H9 (cell line): Measurements from ENCODE around the gene SPESP1. TPM values are rescaled to one million over a fixed set of nuclear protein-coding genes. Genes with fewer than 3 reads are reported as not detected.

Source experiments
- DNase-seq: peaks from one replicate; pipeline ENCODE4 v3.0.0-alpha.2; 2017
- H2AFZ ChIP-seq: one replicate; pipeline ENCODE4 v1.6.1; 2013; ENCODE audit warnings: mild to moderate bottlenecking, low read length, control low read depth, moderate library complexity
- H2AK5ac ChIP-seq: 2 replicates; pipeline ENCODE4 v1.6.1; 2013; ENCODE audit warnings: low read length, control low read depth, mixed read lengths; ENCODE audit not compliant: insufficient read length
- H2BK120ac ChIP-seq: one replicate; pipeline ENCODE4 v1.6.1; 2013; ENCODE audit warnings: low read depth, mild to moderate bottlenecking, low read length, control low read depth, inconsistent platforms; ENCODE audit not compliant: poor library complexity, severe bottlenecking
- H2BK12ac ChIP-seq: 2 replicates; pipeline ENCODE4 v1.6.1; 2013; ENCODE audit warnings: low read length, control low read depth, mixed read lengths, low read depth; ENCODE audit not compliant: insufficient read length
- H2BK15ac ChIP-seq: 2 replicates; pipeline ENCODE4 v1.6.1; 2013; ENCODE audit warnings: low read depth, low read length, control low read depth
- H2BK20ac ChIP-seq: one replicate; pipeline ENCODE4 v1.6.1; 2013; ENCODE audit warnings: low read depth, mild to moderate bottlenecking, low read length, control low read depth, inconsistent platforms; ENCODE audit not compliant: poor library complexity, severe bottlenecking
- H2BK5ac ChIP-seq: 2 replicates; pipeline ENCODE4 v1.6.1; 2013; ENCODE audit warnings: low read length, control low read depth, mixed read lengths; ENCODE audit not compliant: insufficient read length
- H3K14ac ChIP-seq: 2 replicates; pipeline ENCODE4 v1.6.1; 2013; ENCODE audit warnings: low read length, control low read depth; ENCODE audit not compliant: insufficient read depth
- H3K18ac ChIP-seq: 2 replicates; pipeline ENCODE4 v1.6.1; 2013; ENCODE audit warnings: low read depth, mild to moderate bottlenecking, mixed read lengths, low read length, control low read depth; ENCODE audit not compliant: insufficient read length
- H3K23ac ChIP-seq: 2 replicates; pipeline ENCODE4 v1.6.1; 2013; ENCODE audit warnings: low read length, control low read depth, mixed read lengths, low read depth; ENCODE audit not compliant: insufficient read length
- H3K23me2 ChIP-seq: 2 replicates; pipeline ENCODE4 v1.6.1; 2013; ENCODE audit warnings: low read depth, mild to moderate bottlenecking, mixed read lengths, low read length, control low read depth; ENCODE audit not compliant: insufficient read length, poor library complexity, severe bottlenecking
- H3K27ac ChIP-seq: 2 replicates; pipeline ENCODE4 v1.5.1; 2013; ENCODE audit warnings: low read length, control low read depth, mixed read lengths, low read depth; ENCODE audit not compliant: insufficient read length
- H3K27me3 ChIP-seq: 2 replicates; pipeline ENCODE4 v1.6.1; 2013; ENCODE audit warnings: low read length, control low read depth, inconsistent platforms; ENCODE audit not compliant: insufficient read depth
- H3K4ac ChIP-seq: 2 replicates; pipeline ENCODE4 v1.6.1; 2013; ENCODE audit warnings: low read depth, mild to moderate bottlenecking, control low read depth, inconsistent platforms, low read length, moderate library complexity
- H3K4me1 ChIP-seq: 2 replicates; pipeline ENCODE4 v1.6.1; 2013; ENCODE audit warnings: low read length, control low read depth, inconsistent platforms; ENCODE audit not compliant: insufficient read depth
- H3K4me2 ChIP-seq: 2 replicates; pipeline ENCODE4 v1.6.1; 2013; ENCODE audit warnings: low read length, control low read depth, mixed read lengths; ENCODE audit not compliant: insufficient read length, insufficient read depth
- H3K56ac ChIP-seq: 2 replicates; pipeline ENCODE4 v1.6.1; 2013; ENCODE audit warnings: low read depth, mild to moderate bottlenecking, mixed read lengths, low read length, control low read depth; ENCODE audit not compliant: insufficient read length
- H3K79me1 ChIP-seq: 2 replicates; pipeline ENCODE4 v1.6.1; 2013; ENCODE audit warnings: low read depth, mild to moderate bottlenecking, moderate library complexity, low read length, control low read depth, inconsistent platforms; ENCODE audit not compliant: insufficient read depth, poor library complexity, severe bottlenecking
- H3K79me2 ChIP-seq: 2 replicates; pipeline ENCODE4 v1.6.1; 2013; ENCODE audit warnings: low read length, control low read depth, inconsistent platforms; ENCODE audit not compliant: insufficient read depth
- H3K9ac ChIP-seq: 2 replicates; pipeline ENCODE4 v1.6.1; 2013; ENCODE audit warnings: low read length, control low read depth, mixed read lengths; ENCODE audit not compliant: insufficient read length; ENCODE audit errors: extremely low read depth
- H3K9me3 ChIP-seq: one replicate; pipeline ENCODE4 v1.6.1; 2013; ENCODE audit warnings: low read depth, low read length, inconsistent platforms; ENCODE audit not compliant: control insufficient read depth
- H3T11ph ChIP-seq: one replicate; pipeline ENCODE4 v1.6.1; 2013; ENCODE audit warnings: mild to moderate bottlenecking, low read length, control low read depth, inconsistent platforms
- H4K20me1 ChIP-seq: one replicate; pipeline ENCODE4 v1.6.1; 2013; ENCODE audit not compliant: control insufficient read depth, insufficient read length, insufficient read depth
- H4K5ac ChIP-seq: 2 replicates; pipeline ENCODE4 v1.6.1; 2013; ENCODE audit warnings: low read depth, mild to moderate bottlenecking, mixed read lengths, low read length, control low read depth; ENCODE audit not compliant: insufficient read length
- H4K8ac ChIP-seq: replicated peaks from 2 replicates; pipeline ENCODE4 v1.6.1; 2013; ENCODE audit warnings: low read length, control low read depth, mixed read lengths, low read depth; ENCODE audit not compliant: insufficient read length
- H4K91ac ChIP-seq: 2 replicates; pipeline ENCODE4 v1.6.1; 2013; ENCODE audit warnings: low read depth, mild to moderate bottlenecking, moderate library complexity, mixed read lengths, low read length, control low read depth; ENCODE audit not compliant: insufficient read length
- H3K27ac Mint-ChIP-seq, 3 experiments: 2 replicates in 2 of 3; 3 replicates in 1 of 3; pipeline ENCODE4 v1.8.0; 2020 to 2021; ENCODE audit warnings: mixed read lengths in 3 of 3, mild to moderate bottlenecking in 1 of 3, moderate library complexity in 1 of 3
- H3K27me3 Mint-ChIP-seq: 2 replicates; pipeline ENCODE4 v1.8.0; 2021; ENCODE audit warnings: low read depth, mild to moderate bottlenecking, moderate library complexity, mixed read lengths
- H3K36me3 Mint-ChIP-seq, 3 experiments: 2 replicates in 2 of 3; 3 replicates in 1 of 3; pipeline ENCODE4 v1.8.0; 2020 to 2021; ENCODE audit warnings: low read depth in 3 of 3, mixed read lengths in 3 of 3; ENCODE audit not compliant: insufficient read depth in 1 of 3
- H3K4me1 Mint-ChIP-seq, 2 experiments: 2 replicates each; pipeline ENCODE4 v1.8.0; 2020; ENCODE audit warnings: mixed read lengths in 2 of 2
- H3K4me3 Mint-ChIP-seq, 2 experiments: 2 replicates in 1 of 2; 3 replicates in 1 of 2; pipeline ENCODE4 v1.8.0; 2020 to 2021; ENCODE audit warnings: mild to moderate bottlenecking in 2 of 2, mixed read lengths in 2 of 2, moderate library complexity in 1 of 2
- H3K9me3 Mint-ChIP-seq, 2 experiments: 2 replicates in 1 of 2; 3 replicates in 1 of 2; pipeline ENCODE4 v1.8.0; 2020; ENCODE audit warnings: mild to moderate bottlenecking in 2 of 2, mixed read lengths in 2 of 2, moderate library complexity in 1 of 2
- WGBS: extraction: QIAGEN DNeasy Blood & Tissue Kit; methylation state at CpG from one replicate; pipeline ENCODE4 v1.1.7; 2013; ENCODE audit warnings: missing lambda C conversion rate, low lambda C conversion rate, mixed read lengths; ENCODE audit not compliant: insufficient read length; ENCODE audit errors: extremely low coverage; 5-methylcytosine and 5-hydroxymethylcytosine counted together
- total RNA-seq: library from RNA; stranded (reverse); gene quantifications from 2 replicates; pipeline ENCODE4 v1.2.1, GENCODE V29; 2021
- TF ChIP-seq, protein P1 (sequence below): fragments of 200-600 bp; sonication (generic); conservative IDR thresholded peaks from 3 replicates; pipeline ENCODE4 v1.8.0; 2021; ENCODE audit warnings: antibody characterized with exemption, mild to moderate bottlenecking

Gene SPESP1
- total RNA-seq, 1 experiment from 2014 or later: not detected

DNA sequence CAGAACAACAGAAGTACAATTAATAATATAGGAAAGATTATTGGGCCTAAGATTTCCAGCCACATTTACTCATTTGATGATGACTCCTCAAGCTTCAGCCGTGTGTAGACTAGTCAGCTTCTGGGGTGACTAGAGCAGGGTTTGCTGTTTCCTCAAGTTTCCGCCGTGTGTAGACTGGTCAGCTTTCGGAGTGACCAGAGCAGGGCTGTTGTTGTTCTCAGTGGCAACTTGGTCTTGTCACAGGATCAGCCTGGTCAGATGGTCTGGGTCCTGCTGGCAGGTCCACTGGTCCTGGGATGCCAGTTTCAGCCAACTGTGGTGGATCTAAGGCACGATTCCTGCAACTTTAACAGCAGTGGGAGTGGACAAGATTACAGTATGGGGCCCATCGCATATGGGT lies 62.4 kb downstream of the SPESP1 start:
- Histone ChIP-seq H4K8ac (no peak overlapping the region), H4K5ac (no peak overlapping the region), H3T11ph (no peak overlapping the region), H3K9ac (no peak overlapping the region), H3K79me1 (no peaks in the 10 kb centered on the region), H3K4me1 (peaks cover 5% of the 10 kb centered on the region; the same call in 1 of the 2 replicates), H2BK15ac (no peak overlapping the region), H3K9me3 (no peaks in the 10 kb centered on the region), H3K4me2 (no peak overlapping the region), H3K27ac (no peak overlapping the region), H3K27me3 (no peaks in the 10 kb centered on the region), H3K79me2 (no peaks in the 10 kb centered on the region), H2BK12ac (no peak overlapping the region), H4K91ac (no peak overlapping the region), H2BK120ac (no peak overlapping the region), H2BK5ac (no peak overlapping the region), H2AK5ac (no peak overlapping the region), H3K23me2 (no peaks in the 10 kb centered on the region), H3K14ac (no peak overlapping the region; the same call in 1 of the 2 replicates), H3K23ac (no peak overlapping the region), H4K20me1 (no peaks in the 10 kb centered on the region), H3K18ac (no peak overlapping the region), H3K56ac (no peak overlapping the region), H2AFZ (no peak overlapping the region), H3K4ac (no peak overlapping the region), H2BK20ac (no peak overlapping the region)
- peaks cover 32% of the 10 kb centered on the region in 2 experiments for H3K4me1 Mint-ChIP-seq
- peaks cover 29% of the 10 kb centered on the region for H3K27me3 Mint-ChIP-seq
- peaks cover 15 to 21% of the 10 kb centered on the region in 2 experiments for H3K9me3 Mint-ChIP-seq
- DNase-seq: no peak
- no CpG with 5 or more reads among the region's 6 CpGs for WGBS
- peak overlapping the region in 1 of 3 experiments; percentile 32; a peak in 1 of 7 replicates for H3K27ac Mint-ChIP-seq
- TF ChIP-seq, protein P1, sequence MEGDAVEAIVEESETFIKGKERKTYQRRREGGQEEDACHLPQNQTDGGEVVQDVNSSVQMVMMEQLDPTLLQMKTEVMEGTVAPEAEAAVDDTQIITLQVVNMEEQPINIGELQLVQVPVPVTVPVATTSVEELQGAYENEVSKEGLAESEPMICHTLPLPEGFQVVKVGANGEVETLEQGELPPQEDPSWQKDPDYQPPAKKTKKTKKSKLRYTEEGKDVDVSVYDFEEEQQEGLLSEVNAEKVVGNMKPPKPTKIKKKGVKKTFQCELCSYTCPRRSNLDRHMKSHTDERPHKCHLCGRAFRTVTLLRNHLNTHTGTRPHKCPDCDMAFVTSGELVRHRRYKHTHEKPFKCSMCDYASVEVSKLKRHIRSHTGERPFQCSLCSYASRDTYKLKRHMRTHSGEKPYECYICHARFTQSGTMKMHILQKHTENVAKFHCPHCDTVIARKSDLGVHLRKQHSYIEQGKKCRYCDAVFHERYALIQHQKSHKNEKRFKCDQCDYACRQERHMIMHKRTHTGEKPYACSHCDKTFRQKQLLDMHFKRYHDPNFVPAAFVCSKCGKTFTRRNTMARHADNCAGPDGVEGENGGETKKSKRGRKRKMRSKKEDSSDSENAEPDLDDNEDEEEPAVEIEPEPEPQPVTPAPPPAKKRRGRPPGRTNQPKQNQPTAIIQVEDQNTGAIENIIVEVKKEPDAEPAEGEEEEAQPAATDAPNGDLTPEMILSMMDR: no peak
- no peak overlapping the region for H3K4me3 Mint-ChIP-seq
- H3K36me3 Mint-ChIP-seq: peaks cover 7 to 19% (median 12%) of the 10 kb centered on the region in 3 experiments
